Progenitor cell of endocrine pancreas (in vitro differentiated cells): ENCODE results near the gene OSER1. TPM values are rescaled to one million over a fixed set of nuclear protein-coding genes. Genes with fewer than 3 reads are reported as not detected.

Experiments
- DNase-seq: peaks from one replicate; pipeline ENCODE4 v3.0.0; 2021; ENCODE audit warnings: low spot score; ENCODE audit not compliant: unreplicated experiment
- H3K27ac Mint-ChIP-seq: 2 replicates; pipeline ENCODE4 v1.8.0; 2021; ENCODE audit warnings: mild to moderate bottlenecking, moderate library complexity, mixed read lengths
- H3K27me3 Mint-ChIP-seq: 2 replicates; pipeline ENCODE4 v1.8.0; 2021; ENCODE audit warnings: mixed read lengths
- H3K36me3 Mint-ChIP-seq: 2 replicates; pipeline ENCODE4 v1.8.0; 2022; ENCODE audit warnings: mixed read lengths; ENCODE audit not compliant: insufficient read depth
- H3K4me1 Mint-ChIP-seq: 2 replicates; pipeline ENCODE4 v1.8.0; 2021; ENCODE audit warnings: low read depth, mixed read lengths
- H3K4me3 Mint-ChIP-seq: 2 replicates; pipeline ENCODE4 v1.8.0; 2021; ENCODE audit warnings: low read depth, mild to moderate bottlenecking, moderate library complexity, mixed read lengths
- H3K9me3 Mint-ChIP-seq: 2 replicates; pipeline ENCODE4 v1.8.0; 2021; ENCODE audit warnings: low read depth, mixed read lengths
- CTCF ChIP-seq: fragments of 200-600 bp; sonication (generic); IDR thresholded peaks from one replicate; pipeline ENCODE4 v1.5.0; 2021; ENCODE audit warnings: antibody characterized with exemption, mild to moderate bottlenecking; ENCODE audit not compliant: unreplicated experiment
- long read RNA-seq: library from polyadenylated mRNA; unstranded; transcript quantifications from one replicate; pipeline ENCODE4 v2.0.0, GENCODE V29; 2020
- total RNA-seq: library from RNA; stranded (reverse); gene quantifications from 2 replicates; pipeline ENCODE4 v1.2.1, GENCODE V29; 2021

The OSER1 gene
- total RNA-seq = 34.9 and 35.0 TPM in 2 replicates
- long read RNA-seq, transcript OSER1-201 (4 exons, 1,572 nt) = major isoform, 202 of 218 reads
- long read RNA-seq, partial matches to known transcripts = 9 of 218 reads
- long read RNA-seq, other reads (novel, unspliced or antisense) = 7 of 218 reads

DNA sequence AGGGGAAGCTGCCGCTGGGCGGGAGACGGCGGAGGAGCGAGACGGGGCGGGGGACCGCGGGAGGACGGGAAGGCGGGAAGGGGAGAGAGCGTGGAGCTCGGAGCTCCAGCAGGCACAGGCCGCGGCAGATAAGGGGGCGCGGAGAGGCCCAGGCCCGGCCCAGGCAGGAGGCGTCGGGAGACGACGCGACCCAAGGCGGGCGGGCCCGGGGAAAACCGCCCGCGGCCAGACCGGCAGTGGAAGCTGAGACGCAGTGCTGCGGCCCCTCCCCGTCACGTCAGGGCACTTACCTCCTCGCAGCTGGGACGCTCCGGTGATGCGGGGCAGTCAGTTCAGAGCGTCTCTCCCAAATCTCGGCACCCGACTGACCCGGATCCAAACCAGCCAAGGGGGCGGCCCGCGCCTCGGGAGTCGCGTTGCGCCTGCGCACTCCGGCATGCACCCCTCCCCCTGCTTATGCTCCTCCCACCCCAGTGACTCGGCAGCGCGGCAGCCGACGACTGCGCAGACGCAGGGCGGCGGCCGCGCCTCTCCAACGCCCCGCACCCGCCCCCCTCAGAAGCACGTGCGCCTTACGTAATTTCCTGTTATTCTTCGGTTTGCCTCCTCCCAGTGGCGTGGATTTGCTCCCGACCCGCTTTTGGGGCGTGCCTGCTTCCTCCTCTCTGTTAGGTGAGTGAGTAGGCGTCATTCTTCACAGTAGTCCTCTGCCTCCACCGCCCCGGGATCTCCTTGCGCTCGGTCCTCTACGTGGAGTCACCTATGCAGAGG, at the start of gene OSER1:
TSS of gene OSER1 (minus strand) at position 366 of the 771 bp plus-strand sequence. CDS start 3,814 bp downstream, outside the sequence.
- no peak for TF ChIP-seq CTCF
- DNase-seq = peak; percentile 96
- Mint-ChIP-seq H3K27ac (peak within 1 kb of the TSS; percentile 100), H3K36me3 (peaks cover 7% of the 10 kb centered on the region), H3K4me1 (peaks cover 56% of the 10 kb centered on the region), H3K4me3 (peak within 1 kb of the TSS; percentile 100), H3K27me3 (no peaks in the 10 kb centered on the region), H3K9me3 (no peaks in the 10 kb centered on the region)

DNA sequence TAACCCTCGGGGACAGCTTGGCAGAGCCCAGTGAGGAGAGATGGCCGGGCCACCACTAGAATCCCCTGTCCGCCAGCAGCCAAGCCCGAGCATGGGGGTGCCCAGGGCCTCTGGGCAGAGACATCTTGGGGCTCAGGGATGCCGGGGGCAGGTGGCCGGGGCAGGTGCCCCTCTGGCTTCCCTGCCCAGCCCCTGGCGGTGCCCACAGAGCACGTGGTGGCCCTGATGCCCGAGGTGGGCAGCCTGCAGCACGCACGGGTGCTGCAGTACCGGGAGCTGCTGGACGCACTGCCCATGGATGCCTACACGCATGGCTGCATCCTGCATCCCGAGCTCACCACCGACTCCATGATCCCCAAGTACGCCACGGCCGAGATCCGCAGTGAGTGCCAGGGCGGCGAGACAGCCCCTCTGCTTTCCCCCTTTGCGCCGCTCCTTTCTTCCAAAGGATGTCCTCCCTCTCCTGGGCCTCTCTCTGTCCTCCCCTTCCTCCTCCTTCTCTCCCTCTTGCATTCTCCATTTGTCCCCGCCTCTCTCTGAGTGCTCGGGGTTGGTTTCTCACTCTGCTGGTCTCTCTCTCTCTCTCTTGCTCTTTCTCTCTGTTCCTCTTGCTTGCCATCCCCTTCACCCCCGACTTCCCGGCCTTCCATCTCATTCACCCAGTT, 47.8 kb upstream of the OSER1 start:
- Mint-ChIP-seq H3K36me3 (no peaks in the 10 kb centered on the region), H3K4me3 (no peak overlapping the region), H3K27me3 (peaks cover 6% of the 10 kb centered on the region), H3K27ac (no peak overlapping the region), H3K9me3 (no peaks in the 10 kb centered on the region), H3K4me1 (peaks cover 5% of the 10 kb centered on the region)
- TF ChIP-seq CTCF = no peak
- no peak for DNase-seq

DNA sequence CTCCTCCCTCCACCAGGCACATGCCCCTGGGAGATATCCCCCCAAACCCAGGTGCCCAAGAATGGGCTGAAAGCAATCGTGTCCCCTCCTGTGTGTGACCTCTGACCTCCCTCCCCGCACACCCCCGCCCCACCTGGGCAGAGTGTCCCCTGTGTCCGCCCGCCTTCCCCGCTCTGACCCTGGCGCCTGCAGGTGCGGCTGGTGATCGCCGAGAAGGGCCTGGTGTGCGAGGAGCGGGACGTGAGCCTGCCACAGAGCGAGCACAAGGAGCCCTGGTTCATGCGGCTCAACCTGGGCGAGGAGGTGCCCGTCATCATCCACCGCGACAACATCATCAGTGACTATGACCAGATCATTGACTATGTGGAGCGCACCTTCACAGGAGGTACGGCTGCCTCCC, 46.4 kb upstream of the OSER1 start:
- no peak overlapping the region for H3K4me3 Mint-ChIP-seq
- H3K4me1 Mint-ChIP-seq = peaks cover 5% of the 10 kb centered on the region
- no peaks in the 10 kb centered on the region for H3K36me3 Mint-ChIP-seq
- no peaks in the 10 kb centered on the region for H3K9me3 Mint-ChIP-seq
- TF ChIP-seq CTCF = no peak
- H3K27me3 Mint-ChIP-seq = peaks cover 10% of the 10 kb centered on the region
- H3K27ac Mint-ChIP-seq = no peak overlapping the region
- no peak for DNase-seq

- no peak overlapping the region for H3K4me3 Mint-ChIP-seq
- DNase-seq = no peak
- H3K4me1 Mint-ChIP-seq = no peaks in the 10 kb centered on the region
- H3K27me3 Mint-ChIP-seq = peaks cover 7% of the 10 kb centered on the region
- TF ChIP-seq CTCF = no peak
- H3K36me3 Mint-ChIP-seq = no peaks in the 10 kb centered on the region
- H3K27ac Mint-ChIP-seq = no peak overlapping the region
- no peaks in the 10 kb centered on the region for H3K9me3 Mint-ChIP-seq
These were observed 45.4 kb upstream of the OSER1 start for GRCh38 chr20:44255942-44256341.

DNA sequence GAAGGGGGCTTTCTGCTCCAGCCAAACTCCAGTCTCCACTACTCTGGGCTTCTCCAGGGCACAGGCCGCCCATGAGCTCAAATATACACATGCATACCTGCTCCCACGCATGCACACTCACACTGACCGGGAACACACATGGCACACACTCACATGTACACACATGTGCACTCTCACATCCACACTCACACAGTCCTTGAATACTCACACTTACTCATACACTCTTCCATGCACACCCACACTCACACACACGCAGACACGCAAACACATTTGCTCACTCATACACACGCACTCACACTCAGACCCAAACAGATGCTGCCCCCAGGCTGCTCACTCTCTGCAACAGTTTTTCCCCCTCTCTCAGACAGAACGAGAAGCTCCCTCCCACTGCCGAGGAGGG, 43.5 kb upstream of the OSER1 start:
- Mint-ChIP-seq H3K9me3 (no peaks in the 10 kb centered on the region), H3K27ac (no peak overlapping the region), H3K27me3 (peaks cover 4% of the 10 kb centered on the region), H3K4me1 (no peaks in the 10 kb centered on the region), H3K4me3 (no peak overlapping the region), H3K36me3 (no peaks in the 10 kb centered on the region)
- no peak for DNase-seq
- TF ChIP-seq CTCF = no peak
